ENCODE results near the gene RNF144A. TPM values are rescaled to one million over a fixed set of nuclear protein-coding genes. Genes with fewer than 3 reads are reported as not detected.

RNF144A gene
- total RNA-seq, 3 donors from 2014 or later (not counting 1 experiment from before 2014, with no cell fraction given): 17.3 to 36.7 (median 19.0) TPM

DNA sequence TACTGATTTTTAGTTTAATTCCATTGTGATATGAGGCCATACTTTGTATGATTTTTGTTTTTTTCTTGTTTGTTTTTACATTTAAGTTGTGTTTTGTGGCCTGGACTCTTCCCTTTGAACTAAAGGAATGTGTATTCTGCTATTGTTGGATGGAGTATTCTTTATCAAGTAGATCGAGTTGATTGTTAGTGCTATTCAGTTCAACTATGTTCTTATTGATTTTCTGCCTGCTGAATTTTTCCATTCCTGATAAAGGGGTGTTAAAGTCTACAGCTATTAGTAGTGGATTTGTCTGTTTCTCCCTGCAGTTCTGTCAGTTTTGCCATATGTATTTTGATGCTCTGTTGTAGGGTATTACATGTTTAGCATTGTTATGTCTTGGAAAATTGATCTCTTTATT is 14.5 kb downstream of the RNF144A start:
- ATAC-seq: no peak
- DNase-seq: no peak
- no peaks in the 10 kb centered on the region for H3K9me3 Mint-ChIP-seq
- no peaks in the 10 kb centered on the region for H3K36me3 Mint-ChIP-seq
- peaks cover 14% of the 10 kb centered on the region for H3K4me1 ChIP-seq (ENCODE audit: control insufficient read depth, insufficient read depth, low read length)
- TF ChIP-seq, protein P1, sequence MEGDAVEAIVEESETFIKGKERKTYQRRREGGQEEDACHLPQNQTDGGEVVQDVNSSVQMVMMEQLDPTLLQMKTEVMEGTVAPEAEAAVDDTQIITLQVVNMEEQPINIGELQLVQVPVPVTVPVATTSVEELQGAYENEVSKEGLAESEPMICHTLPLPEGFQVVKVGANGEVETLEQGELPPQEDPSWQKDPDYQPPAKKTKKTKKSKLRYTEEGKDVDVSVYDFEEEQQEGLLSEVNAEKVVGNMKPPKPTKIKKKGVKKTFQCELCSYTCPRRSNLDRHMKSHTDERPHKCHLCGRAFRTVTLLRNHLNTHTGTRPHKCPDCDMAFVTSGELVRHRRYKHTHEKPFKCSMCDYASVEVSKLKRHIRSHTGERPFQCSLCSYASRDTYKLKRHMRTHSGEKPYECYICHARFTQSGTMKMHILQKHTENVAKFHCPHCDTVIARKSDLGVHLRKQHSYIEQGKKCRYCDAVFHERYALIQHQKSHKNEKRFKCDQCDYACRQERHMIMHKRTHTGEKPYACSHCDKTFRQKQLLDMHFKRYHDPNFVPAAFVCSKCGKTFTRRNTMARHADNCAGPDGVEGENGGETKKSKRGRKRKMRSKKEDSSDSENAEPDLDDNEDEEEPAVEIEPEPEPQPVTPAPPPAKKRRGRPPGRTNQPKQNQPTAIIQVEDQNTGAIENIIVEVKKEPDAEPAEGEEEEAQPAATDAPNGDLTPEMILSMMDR (IDR thresholded peaks at IDR 0.05): no peak
- no peak overlapping the region for H3K4me3 ChIP-seq (ENCODE audit: low read length)
- H3K27me3 Mint-ChIP-seq (ENCODE audit: low read depth in 2 of 2): no peaks in the 10 kb centered on the region
- H3K27me3 ChIP-seq (ENCODE audit: control insufficient read depth, insufficient read depth, low read length): no peaks in the 10 kb centered on the region
- WGBS (ENCODE audit: insufficient coverage): 100% methylated on average over 1 of the region's 1 CpG
- H3K27ac Mint-ChIP-seq: no peak overlapping the region
- no peaks in the 10 kb centered on the region for H3K36me3 ChIP-seq (ENCODE audit: control insufficient read depth, insufficient read depth, low read length)
- no peak overlapping the region for H3K4me3 Mint-ChIP-seq
- intact Hi-C loops (cut with micrococcal nuclease): no loop called here
- peaks cover 61 to 64% of the 10 kb centered on the region in 2 donors for H3K4me1 Mint-ChIP-seq
- H3K27ac ChIP-seq (ENCODE audit: low read length): no peak overlapping the region
- H3K9me3 ChIP-seq (ENCODE audit: control insufficient read depth, insufficient read depth, low read length): no peaks in the 10 kb centered on the region

DNA sequence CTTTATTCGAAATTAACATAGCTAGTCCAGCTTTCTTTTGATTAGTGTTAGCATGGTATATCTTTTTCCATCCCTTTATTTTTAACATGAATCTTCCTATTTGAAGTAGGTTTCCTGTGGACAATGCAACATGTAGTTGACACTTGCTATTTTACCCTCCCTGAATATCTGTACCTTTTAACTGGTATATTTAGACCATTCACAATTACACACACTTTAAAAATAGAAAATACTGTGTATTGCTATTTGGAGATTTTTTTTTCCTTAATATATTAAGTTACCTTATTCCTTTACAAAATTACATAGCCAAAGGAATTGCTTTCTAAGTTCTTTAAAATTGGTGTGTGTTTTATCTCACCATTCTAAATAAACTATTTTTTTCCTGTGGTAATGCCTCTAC is 15.0 kb downstream of the RNF144A start:
- no peaks in the 10 kb centered on the region for H3K27me3 Mint-ChIP-seq (ENCODE audit: low read depth in 2 of 2)
- no CpG with 5 or more reads among the region's 1 CpG for WGBS (ENCODE audit: insufficient coverage)
- TF ChIP-seq, protein P1 (IDR thresholded peaks at IDR 0.05): no peak
- H3K9me3 Mint-ChIP-seq: no peaks in the 10 kb centered on the region
- peaks cover 60 to 61% of the 10 kb centered on the region in 2 donors for H3K4me1 Mint-ChIP-seq
- H3K4me3 Mint-ChIP-seq: no peak overlapping the region
- peaks cover 17% of the 10 kb centered on the region for H3K4me1 ChIP-seq (ENCODE audit: control insufficient read depth, insufficient read depth, low read length)
- no peak overlapping the region for H3K4me3 ChIP-seq (ENCODE audit: low read length)
- no peaks in the 10 kb centered on the region for H3K9me3 ChIP-seq (ENCODE audit: control insufficient read depth, insufficient read depth, low read length)
- H3K27ac Mint-ChIP-seq: no peak overlapping the region
- ATAC-seq: no peak
- H3K36me3 ChIP-seq (ENCODE audit: control insufficient read depth, insufficient read depth, low read length): no peaks in the 10 kb centered on the region
- no peaks in the 10 kb centered on the region for H3K27me3 ChIP-seq (ENCODE audit: control insufficient read depth, insufficient read depth, low read length)
- no peak for DNase-seq
- H3K36me3 Mint-ChIP-seq: no peaks in the 10 kb centered on the region
- intact Hi-C loops (cut with micrococcal nuclease): no loop called here
- H3K27ac ChIP-seq (ENCODE audit: low read length): no peak overlapping the region

DNA sequence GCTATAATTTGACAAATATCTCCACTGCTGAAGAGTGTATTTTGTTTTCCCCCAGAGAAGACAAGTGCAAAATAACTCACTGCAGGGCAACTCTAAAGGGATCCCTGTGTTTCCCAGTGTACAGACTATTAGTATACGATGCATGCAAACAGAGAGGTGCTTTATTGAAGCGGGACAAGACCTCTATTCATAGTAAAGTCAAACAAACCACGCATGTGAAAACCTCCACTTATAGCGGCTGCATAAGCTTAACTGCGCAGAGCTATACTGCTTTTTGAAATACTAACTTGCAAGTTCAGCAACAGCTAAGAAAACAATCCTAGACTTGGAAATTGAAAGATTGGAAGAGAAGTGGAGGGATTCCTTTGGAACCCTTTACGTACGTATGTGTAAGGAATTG is 15.6 kb downstream of the RNF144A start:
- intact Hi-C loops (cut with micrococcal nuclease): no loop called here
- 93% methylated on average over 7 of the region's 7 CpGs for WGBS (ENCODE audit: insufficient coverage)

DNA sequence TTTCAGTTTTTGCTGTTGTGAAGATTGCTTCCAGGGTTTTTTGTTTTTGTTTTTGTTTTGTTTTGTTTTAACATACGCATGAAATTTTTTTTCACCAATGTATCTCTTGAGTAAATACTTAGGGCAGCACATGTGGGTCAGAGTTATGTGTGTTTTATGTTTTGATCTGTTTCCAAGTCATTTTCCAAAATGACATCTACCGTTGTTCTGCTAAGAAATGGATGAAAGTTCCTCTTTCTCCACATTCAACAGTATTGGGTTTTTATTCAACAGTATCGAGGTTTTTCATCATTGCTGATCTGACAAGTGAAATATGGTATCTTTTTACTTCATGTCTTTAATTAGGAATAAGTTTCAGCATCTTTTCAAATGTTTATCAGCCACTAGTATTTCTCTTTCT is 16.7 kb downstream of the RNF144A start:
- H3K36me3 Mint-ChIP-seq: no peaks in the 10 kb centered on the region
- H3K27me3 Mint-ChIP-seq (ENCODE audit: low read depth in 2 of 2): no peaks in the 10 kb centered on the region
- H3K4me1 ChIP-seq (ENCODE audit: control insufficient read depth, insufficient read depth, low read length): peaks cover 13% of the 10 kb centered on the region
- H3K4me3 ChIP-seq (ENCODE audit: low read length): no peak overlapping the region
- no peak overlapping the region for H3K4me3 Mint-ChIP-seq
- 89% methylated on average over 1 of the region's 3 CpGs for WGBS (ENCODE audit: insufficient coverage)
- TF ChIP-seq, protein P1 (IDR thresholded peaks at IDR 0.05): no peak
- ATAC-seq: no peak
- H3K9me3 Mint-ChIP-seq: no peaks in the 10 kb centered on the region
- DNase-seq: no peak
- intact Hi-C loops (cut with micrococcal nuclease): no loop called here
- H3K27ac ChIP-seq (ENCODE audit: low read length): no peak overlapping the region
- H3K27ac Mint-ChIP-seq: peak overlapping the region in 1 of 2 donors; percentile 17
- no peaks in the 10 kb centered on the region for H3K36me3 ChIP-seq (ENCODE audit: control insufficient read depth, insufficient read depth, low read length)
- H3K9me3 ChIP-seq (ENCODE audit: control insufficient read depth, insufficient read depth, low read length): no peaks in the 10 kb centered on the region
- H3K27me3 ChIP-seq (ENCODE audit: control insufficient read depth, insufficient read depth, low read length): no peaks in the 10 kb centered on the region
- peaks cover 57 to 61% of the 10 kb centered on the region in 2 donors for H3K4me1 Mint-ChIP-seq

More for the DNA sequence above, 15.6 kb downstream of the RNF144A start:
- Histone ChIP-seq H3K4me1 (ENCODE audit: control insufficient read depth, insufficient read depth, low read length) (peaks cover 21% of the 10 kb centered on the region), H3K36me3 (ENCODE audit: control insufficient read depth, insufficient read depth, low read length) (no peaks in the 10 kb centered on the region), H3K27me3 (ENCODE audit: control insufficient read depth, insufficient read depth, low read length) (no peaks in the 10 kb centered on the region), H3K9me3 (ENCODE audit: control insufficient read depth, insufficient read depth, low read length) (no peaks in the 10 kb centered on the region), H3K27ac (ENCODE audit: low read length) (no peak overlapping the region), H3K4me3 (ENCODE audit: low read length) (no peak overlapping the region)
- H3K4me3 Mint-ChIP-seq: no peak overlapping the region
- H3K27ac Mint-ChIP-seq: no peak overlapping the region
- H3K4me1 Mint-ChIP-seq: peaks cover 62 to 66% of the 10 kb centered on the region in 2 donors
- ATAC-seq: no peak
- no peaks in the 10 kb centered on the region for H3K9me3 Mint-ChIP-seq
- no peaks in the 10 kb centered on the region for H3K36me3 Mint-ChIP-seq
- TF ChIP-seq, protein P1 (IDR thresholded peaks at IDR 0.05): no peak
- H3K27me3 Mint-ChIP-seq (ENCODE audit: low read depth in 2 of 2): no peaks in the 10 kb centered on the region
- DNase-seq: no peak

Measured in natural killer cell (primary cell).